ENCODE measurements around the gene ZBTB40.

Gene ZBTB40

DNA sequence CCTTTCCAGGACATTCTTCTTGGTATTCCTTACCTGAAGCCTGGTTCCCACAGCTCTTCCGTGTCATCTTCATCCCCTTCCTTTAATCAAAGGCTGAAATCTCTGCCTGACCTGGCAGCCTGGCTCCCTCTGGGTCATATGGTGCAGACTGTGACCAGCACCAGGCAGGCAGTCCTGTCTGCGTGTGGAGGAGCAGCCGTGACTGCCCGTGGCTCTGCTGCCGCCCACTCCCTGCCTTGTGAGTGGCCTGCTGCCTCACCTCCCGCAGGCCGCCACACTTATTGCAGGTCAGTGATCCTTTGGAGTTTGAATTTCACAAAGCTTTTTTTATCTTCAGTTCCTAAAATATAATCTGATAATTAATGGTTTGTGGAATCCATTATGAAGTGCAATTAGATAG, 75.5 kb downstream of the ZBTB40 start:
- Histone ChIP-seq H3K9me3 (ENCODE audit: control insufficient read depth, low read length) (no peaks in the 10 kb centered on the region), H3K27ac (no peak overlapping the region), H3K4me2 (ENCODE audit: low read length) (no peak overlapping the region), H2AFZ (no peak overlapping the region), H3K9ac (no peak overlapping the region), H3K4me1 (no peaks in the 10 kb centered on the region), H3K79me2 (no peaks in the 10 kb centered on the region), H3K4me3 (ENCODE audit: low read depth, low read length) (no peak overlapping the region), H3K36me3 (ENCODE audit: control insufficient read depth, insufficient read depth, low read length) (no peaks in the 10 kb centered on the region), H3K27me3 (ENCODE audit: control insufficient read depth, insufficient read depth, low read length) (no peaks in the 10 kb centered on the region)
- TF ChIP-seq, protein P1, sequence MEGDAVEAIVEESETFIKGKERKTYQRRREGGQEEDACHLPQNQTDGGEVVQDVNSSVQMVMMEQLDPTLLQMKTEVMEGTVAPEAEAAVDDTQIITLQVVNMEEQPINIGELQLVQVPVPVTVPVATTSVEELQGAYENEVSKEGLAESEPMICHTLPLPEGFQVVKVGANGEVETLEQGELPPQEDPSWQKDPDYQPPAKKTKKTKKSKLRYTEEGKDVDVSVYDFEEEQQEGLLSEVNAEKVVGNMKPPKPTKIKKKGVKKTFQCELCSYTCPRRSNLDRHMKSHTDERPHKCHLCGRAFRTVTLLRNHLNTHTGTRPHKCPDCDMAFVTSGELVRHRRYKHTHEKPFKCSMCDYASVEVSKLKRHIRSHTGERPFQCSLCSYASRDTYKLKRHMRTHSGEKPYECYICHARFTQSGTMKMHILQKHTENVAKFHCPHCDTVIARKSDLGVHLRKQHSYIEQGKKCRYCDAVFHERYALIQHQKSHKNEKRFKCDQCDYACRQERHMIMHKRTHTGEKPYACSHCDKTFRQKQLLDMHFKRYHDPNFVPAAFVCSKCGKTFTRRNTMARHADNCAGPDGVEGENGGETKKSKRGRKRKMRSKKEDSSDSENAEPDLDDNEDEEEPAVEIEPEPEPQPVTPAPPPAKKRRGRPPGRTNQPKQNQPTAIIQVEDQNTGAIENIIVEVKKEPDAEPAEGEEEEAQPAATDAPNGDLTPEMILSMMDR (IDR thresholded peaks at IDR 0.05): no peak

DNA sequence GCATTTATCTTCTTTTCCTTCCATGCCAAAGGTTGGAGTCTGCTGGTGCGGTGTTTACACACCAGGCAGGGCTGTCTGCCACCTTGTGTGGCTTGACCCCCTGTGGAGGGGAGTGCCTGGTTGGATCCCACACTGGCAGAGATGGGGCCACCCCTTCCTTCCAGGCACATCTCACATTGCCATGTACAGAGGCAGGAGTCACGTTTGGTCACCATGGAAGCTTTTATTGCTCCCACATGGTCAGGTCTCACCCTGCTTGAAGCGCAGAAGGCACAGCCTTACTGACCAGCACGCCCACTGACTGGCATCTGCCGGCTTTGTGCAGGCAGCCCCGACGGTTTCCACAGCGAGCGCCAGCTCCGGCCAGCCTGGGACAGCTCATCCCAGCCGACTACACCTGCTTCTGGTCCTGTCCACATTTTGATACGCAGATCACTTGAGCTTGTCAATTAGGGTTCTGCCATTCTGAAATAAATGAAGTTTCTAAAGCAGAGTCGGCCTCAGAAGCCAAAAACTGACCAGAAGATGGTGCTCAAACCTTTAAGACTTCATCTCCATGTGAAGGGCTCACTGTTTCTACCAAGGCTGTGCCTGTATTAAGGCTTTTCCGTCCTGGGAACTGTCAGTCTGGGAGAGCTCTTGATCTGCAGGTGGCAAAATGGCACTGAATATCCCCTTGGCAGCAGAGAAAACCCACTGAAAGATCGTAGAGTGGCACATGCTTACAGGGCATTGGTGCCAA, 76.1 kb downstream of the ZBTB40 start:
- no peaks in the 10 kb centered on the region for H3K9me3 ChIP-seq (ENCODE audit: control insufficient read depth, low read length)
- no peaks in the 10 kb centered on the region for H3K36me3 ChIP-seq (ENCODE audit: control insufficient read depth, insufficient read depth, low read length)
- no peak overlapping the region for H3K4me3 ChIP-seq (ENCODE audit: low read depth, low read length)
- H3K4me2 ChIP-seq (ENCODE audit: low read length): no peak overlapping the region
- H3K79me2 ChIP-seq: no peaks in the 10 kb centered on the region
- no peaks in the 10 kb centered on the region for H3K4me1 ChIP-seq
- H3K9ac ChIP-seq: no peak overlapping the region
- TF ChIP-seq, protein P1 (IDR thresholded peaks at IDR 0.05): no peak
- no peaks in the 10 kb centered on the region for H3K27me3 ChIP-seq (ENCODE audit: control insufficient read depth, insufficient read depth, low read length)
- H2AFZ ChIP-seq: no peak overlapping the region
- H3K27ac ChIP-seq: no peak overlapping the region

DNA sequence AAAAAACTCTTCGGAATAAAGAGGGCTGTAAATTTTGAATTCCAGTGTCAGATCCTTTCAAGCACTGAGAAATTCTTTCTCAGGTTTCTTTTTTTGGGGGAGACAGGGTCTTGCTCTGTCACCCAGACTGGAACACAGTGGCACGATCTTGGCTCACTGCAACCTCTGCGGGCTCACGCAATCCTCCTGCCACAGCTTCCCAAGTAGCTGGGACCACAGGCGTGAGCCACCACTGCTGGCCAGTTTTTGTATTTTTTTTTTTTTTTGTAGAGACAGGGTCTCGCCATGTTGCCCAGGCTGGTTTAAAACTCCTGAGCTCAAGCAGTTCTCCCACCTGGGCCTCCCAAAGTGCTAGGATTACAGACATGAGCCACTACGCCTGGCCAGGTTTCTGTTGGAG, 76.8 kb downstream of the ZBTB40 start:
- Histone ChIP-seq H3K4me1 (no peaks in the 10 kb centered on the region), H3K9ac (no peak overlapping the region), H3K27me3 (ENCODE audit: control insufficient read depth, insufficient read depth, low read length) (no peaks in the 10 kb centered on the region), H3K79me2 (no peaks in the 10 kb centered on the region), H3K9me3 (ENCODE audit: control insufficient read depth, low read length) (no peaks in the 10 kb centered on the region), H3K4me2 (ENCODE audit: low read length) (no peak overlapping the region), H2AFZ (no peak overlapping the region), H3K36me3 (ENCODE audit: control insufficient read depth, insufficient read depth, low read length) (no peaks in the 10 kb centered on the region), H3K27ac (no peak overlapping the region), H3K4me3 (ENCODE audit: low read depth, low read length) (no peak overlapping the region)
- TF ChIP-seq, protein P1 (IDR thresholded peaks at IDR 0.05): no peak

DNA sequence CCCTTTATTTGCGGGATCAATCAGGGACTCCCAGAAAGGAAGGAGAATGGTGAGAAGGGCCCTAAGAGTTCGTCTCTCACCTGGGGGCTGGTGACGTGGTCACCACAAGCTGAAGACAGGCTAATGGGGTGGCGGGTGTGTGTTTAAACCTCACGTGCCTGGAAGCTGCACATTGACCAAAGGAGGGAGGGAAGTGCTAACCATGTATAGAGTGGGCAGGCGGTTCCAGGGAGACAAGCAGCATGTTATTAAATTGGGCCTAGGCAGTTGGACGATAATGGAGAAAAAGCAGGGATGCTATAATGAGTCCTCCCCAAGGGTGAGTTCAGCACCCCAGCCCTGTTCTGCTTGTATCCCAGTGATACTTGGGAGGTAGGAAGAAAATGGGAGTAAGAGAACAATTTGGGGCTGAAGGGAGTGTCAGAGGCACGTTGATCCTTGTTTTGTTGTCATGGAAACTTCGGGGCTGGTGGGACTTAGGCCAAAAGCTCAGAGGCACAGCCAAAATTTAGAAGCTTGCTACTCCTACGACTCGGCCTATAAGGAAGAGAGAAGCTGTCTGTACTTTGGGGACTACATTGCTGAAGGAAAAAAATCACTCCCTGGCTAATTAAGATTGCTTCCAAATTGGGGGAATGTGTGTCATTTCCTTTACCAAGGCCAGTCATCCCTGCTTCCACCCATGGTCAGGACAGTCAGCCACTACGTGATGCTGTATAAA, 78.4 kb downstream of the ZBTB40 start:
- Histone ChIP-seq H3K79me2 (no peaks in the 10 kb centered on the region), H3K9ac (no peak overlapping the region), H3K9me3 (ENCODE audit: control insufficient read depth, low read length) (no peaks in the 10 kb centered on the region), H3K4me1 (no peaks in the 10 kb centered on the region), H3K27ac (no peak overlapping the region), H3K36me3 (ENCODE audit: control insufficient read depth, insufficient read depth, low read length) (no peaks in the 10 kb centered on the region), H3K27me3 (ENCODE audit: control insufficient read depth, insufficient read depth, low read length) (no peaks in the 10 kb centered on the region), H3K4me3 (ENCODE audit: low read depth, low read length) (no peak overlapping the region), H2AFZ (no peak overlapping the region), H3K4me2 (ENCODE audit: low read length) (no peak overlapping the region)
- TF ChIP-seq, protein P1 (IDR thresholded peaks at IDR 0.05): no peak

Measured in parathyroid adenoma (tissue), 2 donors.